ENCODE results near the gene IGFBP7. TPM values are rescaled to one million over a fixed set of nuclear protein-coding genes. Genes with fewer than 3 reads are reported as not detected.
"Not testable (repeated sequence)": the region's sequence is repeated elsewhere in the genome, so short reads cannot be mapped to it uniquely, and the experiment has no call there.

Gene IGFBP7
- polyA plus RNA-seq, 1 donor from 2014 or later = not detected

- H3K4me1 Mint-ChIP-seq = no peaks in the 10 kb centered on the region
- H3K27me3 Mint-ChIP-seq = peaks cover 5% of the 10 kb centered on the region
- no peak overlapping the region for H3K27ac Mint-ChIP-seq
These were observed 50.1 kb downstream of the IGFBP7 start for GRCh38 chr4:57059890-57060716.

DNA sequence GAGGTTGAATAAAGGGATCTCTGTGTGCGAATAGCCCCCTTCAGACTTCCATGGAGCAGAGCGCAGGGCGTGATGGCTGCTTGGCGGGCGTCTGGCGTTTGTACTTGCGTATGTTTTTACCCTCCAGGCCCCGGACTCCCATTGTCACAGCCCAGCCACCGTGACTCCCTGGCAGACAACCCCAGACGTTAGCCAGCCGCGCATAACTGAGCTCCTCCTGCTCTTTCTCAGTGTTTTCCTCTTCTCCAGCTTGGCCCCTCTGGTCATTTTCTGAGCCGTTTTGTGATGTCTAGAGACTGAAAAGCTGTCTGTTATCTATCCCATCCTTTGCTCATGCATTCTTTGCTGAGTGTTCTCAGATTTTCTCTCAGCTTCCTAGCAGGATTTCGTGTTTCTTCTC, 54.3 kb downstream of the IGFBP7 start:
- H3K27ac Mint-ChIP-seq = no peak overlapping the region
- no peaks in the 10 kb centered on the region for H3K36me3 Mint-ChIP-seq
- H3K4me1 Mint-ChIP-seq = no peaks in the 10 kb centered on the region
- no peak overlapping the region for H3K4me3 Mint-ChIP-seq
- H3K27me3 Mint-ChIP-seq = peaks cover 10% of the 10 kb centered on the region
- no peaks in the 10 kb centered on the region for H3K9me3 Mint-ChIP-seq

More at GRCh38 chr4:57059890-57060716, 50.1 kb downstream of the IGFBP7 start:
- H3K4me3 Mint-ChIP-seq = no peak overlapping the region
- H3K9me3 Mint-ChIP-seq = no peaks in the 10 kb centered on the region
- no peaks in the 10 kb centered on the region for H3K36me3 Mint-ChIP-seq

- H3K4me3 Mint-ChIP-seq = no peak overlapping the region
- peaks cover 13% of the 10 kb centered on the region for H3K27me3 Mint-ChIP-seq
- H3K36me3 Mint-ChIP-seq = no peaks in the 10 kb centered on the region
- no peak overlapping the region for H3K27ac Mint-ChIP-seq
- no peaks in the 10 kb centered on the region for H3K4me1 Mint-ChIP-seq
- no peaks in the 10 kb centered on the region for H3K9me3 Mint-ChIP-seq
These were observed 56.7 kb downstream of the IGFBP7 start for GRCh38 chr4:57053508-57053907.

DNA sequence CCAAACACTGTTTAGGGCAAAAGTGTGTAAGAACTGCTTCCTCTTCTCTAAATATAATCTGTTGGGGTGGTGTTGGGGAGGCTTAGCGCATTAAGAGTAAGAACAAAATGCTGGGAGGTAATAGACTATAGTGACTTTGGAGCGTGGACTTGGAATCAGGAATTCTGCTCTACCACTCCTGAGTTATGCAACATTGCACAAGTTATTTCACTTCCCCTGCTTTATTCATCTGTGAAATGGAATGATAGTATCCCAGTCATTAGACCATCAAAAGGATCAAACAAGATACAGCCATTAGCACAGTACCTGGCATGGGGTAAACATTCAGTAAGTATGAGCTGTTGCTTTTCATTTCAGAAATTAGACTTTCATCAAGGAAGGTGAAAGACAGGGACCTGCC, 58.7 kb downstream of the IGFBP7 start:
- H3K9me3 Mint-ChIP-seq = peaks cover 3 to 6% (median 6%) of the 10 kb centered on the region in 3 donors
- no peaks in the 10 kb centered on the region for H3K36me3 Mint-ChIP-seq
- H3K4me1 Mint-ChIP-seq = no peaks in the 10 kb centered on the region
- H3K27me3 Mint-ChIP-seq = peaks cover 16% of the 10 kb centered on the region
- H3K27ac Mint-ChIP-seq = no peak overlapping the region
- no peak overlapping the region for H3K4me3 Mint-ChIP-seq

- Mint-ChIP-seq H3K9me3 (peaks cover 3 to 8% (median 6%) of the 10 kb centered on the region in 3 donors), H3K36me3 (no peaks in the 10 kb centered on the region), H3K4me1 (no peaks in the 10 kb centered on the region), H3K27ac (no peak overlapping the region), H3K4me3 (no peak overlapping the region), H3K27me3 (peaks cover 17% of the 10 kb centered on the region)
These were observed 59.1 kb downstream of the IGFBP7 start for GRCh38 chr4:57051095-57051494.

DNA sequence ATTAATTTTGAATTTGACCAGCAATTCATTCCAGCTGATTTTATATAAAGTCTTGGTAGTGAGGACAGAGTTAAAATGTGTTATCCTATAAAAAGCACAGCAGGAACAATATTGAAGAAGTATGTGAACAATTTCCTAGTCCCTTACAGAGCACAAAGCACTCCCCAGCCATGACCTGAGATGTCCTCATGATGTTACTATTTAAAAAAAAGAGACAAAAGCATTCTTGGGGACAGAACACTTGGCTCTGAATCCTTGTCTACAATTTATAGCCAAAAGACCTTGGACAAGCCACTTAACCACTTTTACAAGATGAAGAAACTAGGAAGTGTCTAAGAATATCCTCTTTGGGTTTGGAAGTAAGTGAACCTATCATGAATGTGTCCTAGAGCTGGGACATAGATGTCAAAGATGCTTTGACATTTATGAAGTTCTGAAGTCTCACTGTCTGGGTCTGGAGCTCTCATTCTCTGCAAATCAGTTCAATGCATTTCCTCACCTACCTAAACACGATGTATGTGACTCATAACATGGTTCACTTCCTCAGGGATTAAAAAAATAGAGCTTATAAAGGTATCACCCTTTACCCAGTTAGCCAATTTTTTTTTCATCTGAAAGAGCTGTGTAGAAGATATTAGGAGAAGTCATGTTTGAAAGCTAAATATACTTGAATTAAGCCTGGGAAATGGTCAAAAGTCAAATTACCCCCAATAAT, 61.4 kb downstream of the IGFBP7 start:
- no peak overlapping the region for H3K27ac Mint-ChIP-seq
- H3K4me3 Mint-ChIP-seq = no peak overlapping the region
- peaks cover 13% of the 10 kb centered on the region for H3K27me3 Mint-ChIP-seq
- H3K36me3 Mint-ChIP-seq = peaks cover 1% of the 10 kb centered on the region
- H3K4me1 Mint-ChIP-seq = no peaks in the 10 kb centered on the region
- H3K9me3 Mint-ChIP-seq = peaks cover 3 to 8% (median 6%) of the 10 kb centered on the region in 3 donors

- H3K4me1 Mint-ChIP-seq, H3K9me3 Mint-ChIP-seq, H3K36me3 Mint-ChIP-seq, H3K4me3 Mint-ChIP-seq: not testable (repeated sequence)
- Mint-ChIP-seq H3K27ac (peak overlapping the region in 1 of 3 donors; percentile 36), H3K27me3 (peaks cover 10% of the 10 kb centered on the region)
These were observed 63.1 kb downstream of the IGFBP7 start for GRCh38 chr4:57047046-57047445.

DNA sequence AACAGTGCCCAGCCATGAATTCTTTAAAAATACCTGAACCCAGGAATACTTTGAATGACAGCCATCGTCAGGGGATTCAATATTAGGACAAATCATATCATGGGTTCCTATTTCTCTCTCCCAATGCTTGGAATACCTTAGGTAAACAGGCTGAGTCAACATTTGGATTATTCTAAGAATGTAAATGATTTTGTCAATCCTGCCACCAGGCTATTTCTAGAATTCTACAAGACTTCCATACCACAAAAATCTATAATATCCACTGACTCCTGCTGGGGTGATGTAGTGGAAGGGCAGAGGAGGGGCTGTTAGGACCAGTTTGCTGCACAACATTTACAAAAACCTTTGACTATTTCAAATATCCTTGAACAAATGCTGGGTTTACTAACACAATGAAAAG, 65.2 kb downstream of the IGFBP7 start:
- peaks cover 3 to 8% (median 6%) of the 10 kb centered on the region in 3 donors for H3K9me3 Mint-ChIP-seq
- no peaks in the 10 kb centered on the region for H3K4me1 Mint-ChIP-seq
- H3K27ac Mint-ChIP-seq = no peak overlapping the region
- peaks cover 10% of the 10 kb centered on the region for H3K27me3 Mint-ChIP-seq
- H3K4me3 Mint-ChIP-seq = no peak overlapping the region
- H3K36me3 Mint-ChIP-seq = peaks cover 1% of the 10 kb centered on the region

DNA sequence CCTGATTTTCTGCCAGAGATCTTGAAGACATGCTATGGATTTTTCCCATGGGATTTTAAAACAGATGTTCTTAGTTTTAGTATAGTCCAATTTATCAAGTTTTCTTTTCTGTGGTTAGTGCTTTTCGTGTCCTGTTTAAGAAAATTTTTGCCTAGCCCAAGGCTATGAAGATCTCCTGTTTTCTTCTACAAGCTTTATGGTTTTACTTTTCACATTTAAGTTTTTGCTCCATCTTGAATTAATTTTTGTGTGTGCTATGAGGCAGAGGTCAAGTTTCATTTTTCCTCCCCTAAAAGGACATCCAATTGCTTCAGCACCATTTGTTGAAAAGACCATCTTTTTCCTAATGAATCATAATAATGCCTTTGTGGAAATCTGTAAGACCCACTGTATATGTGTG, 65.9 kb downstream of the IGFBP7 start:
- Mint-ChIP-seq H3K27ac (no peak overlapping the region), H3K9me3 (peaks cover 3 to 8% (median 6%) of the 10 kb centered on the region in 3 donors), H3K4me1 (no peaks in the 10 kb centered on the region), H3K4me3 (no peak overlapping the region), H3K27me3 (peaks cover 10% of the 10 kb centered on the region), H3K36me3 (peaks cover 1% of the 10 kb centered on the region)

DNA sequence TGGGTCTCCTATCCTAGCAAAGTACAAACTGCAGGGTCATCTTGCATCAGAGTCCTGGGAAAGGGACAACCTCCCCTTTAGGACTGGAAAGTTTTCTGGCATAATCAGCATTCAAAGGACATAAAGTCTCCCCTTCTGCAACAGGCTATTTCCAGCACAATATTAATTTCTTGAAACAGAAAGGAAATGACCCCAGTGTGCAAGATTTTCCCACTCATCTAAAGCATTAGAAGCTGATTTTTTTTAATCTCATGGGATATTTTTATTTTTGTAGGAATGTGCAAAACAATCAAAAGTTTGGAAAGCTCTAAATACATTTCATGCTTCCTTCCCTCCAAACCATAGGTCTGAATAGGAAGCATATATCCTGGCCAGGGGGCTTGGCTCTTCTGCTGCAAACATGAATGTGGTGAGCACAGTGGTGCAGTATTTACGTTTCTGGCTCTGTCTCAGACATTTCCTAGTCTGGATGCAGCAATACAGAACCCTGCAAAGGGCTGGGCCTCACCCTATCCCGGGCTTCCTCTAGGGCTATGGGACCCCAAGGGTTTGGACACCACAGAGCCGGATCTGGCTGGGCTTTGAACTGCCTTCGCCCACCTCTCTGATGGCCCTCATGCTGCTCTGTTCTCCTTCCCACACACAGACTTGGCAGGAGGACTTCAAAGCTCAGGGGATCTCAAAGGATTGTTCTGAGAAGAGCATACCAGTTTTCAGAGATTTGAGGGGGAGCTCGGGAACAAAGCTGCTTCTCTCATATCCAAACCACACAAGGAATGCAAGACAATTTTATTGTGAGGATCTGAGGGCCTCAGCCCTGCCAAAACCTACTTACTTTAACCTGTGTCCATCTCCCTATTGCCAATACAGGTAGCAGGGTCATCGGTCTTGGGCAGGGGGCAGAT, 66.6 kb downstream of the IGFBP7 start:
- peaks cover 6% of the 10 kb centered on the region for H3K27me3 Mint-ChIP-seq
- peaks cover 3 to 8% (median 6%) of the 10 kb centered on the region in 3 donors for H3K9me3 Mint-ChIP-seq
- no peaks in the 10 kb centered on the region for H3K4me1 Mint-ChIP-seq
- H3K4me3 Mint-ChIP-seq = no peak overlapping the region
- peaks cover 1% of the 10 kb centered on the region for H3K36me3 Mint-ChIP-seq
- no peak overlapping the region for H3K27ac Mint-ChIP-seq

DNA sequence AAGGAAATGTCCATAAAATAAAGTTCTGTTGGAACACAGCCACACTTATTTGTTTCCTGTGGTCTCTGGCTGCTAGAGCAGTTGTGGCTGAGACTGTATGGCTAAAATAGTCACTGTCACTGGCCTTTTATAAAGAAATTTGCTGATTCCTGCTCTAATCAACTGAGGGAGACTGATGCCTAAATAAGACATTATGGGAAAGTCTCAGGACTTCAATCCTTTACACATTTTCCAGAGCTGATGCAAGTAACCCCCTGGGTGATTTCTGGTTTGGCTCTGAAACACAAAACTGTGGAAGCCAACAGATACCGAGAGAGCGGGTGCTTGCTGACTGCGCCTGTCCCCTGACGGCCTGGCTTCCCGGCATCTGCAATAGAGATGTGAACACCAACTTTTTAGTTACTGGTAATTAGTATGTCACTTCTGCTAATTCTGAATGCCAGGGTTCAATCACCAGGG, 67.4 kb downstream of the IGFBP7 start:
- Mint-ChIP-seq H3K27me3 (peaks cover 9% of the 10 kb centered on the region), H3K4me1 (no peaks in the 10 kb centered on the region), H3K27ac (no peak overlapping the region), H3K9me3 (peaks cover 3 to 8% (median 6%) of the 10 kb centered on the region in 3 donors), H3K36me3 (peaks cover 1% of the 10 kb centered on the region), H3K4me3 (no peak overlapping the region)

- no peak overlapping the region for H3K27ac Mint-ChIP-seq
- no peak overlapping the region for H3K4me3 Mint-ChIP-seq
- no peaks in the 10 kb centered on the region for H3K4me1 Mint-ChIP-seq
- H3K27me3 Mint-ChIP-seq = peaks cover 5% of the 10 kb centered on the region
- no peaks in the 10 kb centered on the region for H3K9me3 Mint-ChIP-seq
- peaks cover 1% of the 10 kb centered on the region for H3K36me3 Mint-ChIP-seq
These were observed 69.2 kb downstream of the IGFBP7 start for GRCh38 chr4:57041020-57041419.

- no peak overlapping the region for H3K27ac Mint-ChIP-seq
- H3K9me3 Mint-ChIP-seq = no peaks in the 10 kb centered on the region
- H3K4me1 Mint-ChIP-seq = no peaks in the 10 kb centered on the region
- H3K36me3 Mint-ChIP-seq = no peaks in the 10 kb centered on the region
- no peak overlapping the region for H3K4me3 Mint-ChIP-seq
- H3K27me3 Mint-ChIP-seq = peaks cover 2% of the 10 kb centered on the region
These were observed 69.7 kb downstream of the IGFBP7 start for GRCh38 chr4:57040510-57040909.

GRCh38 chr4:57039345-57039744, 70.8 kb downstream of the IGFBP7 start:
- Mint-ChIP-seq H3K27me3 (peaks cover 2% of the 10 kb centered on the region), H3K36me3 (no peaks in the 10 kb centered on the region), H3K4me3 (no peak overlapping the region), H3K27ac (no peak overlapping the region), H3K4me1 (no peaks in the 10 kb centered on the region), H3K9me3 (no peaks in the 10 kb centered on the region)
